ENCODE measurements around the gene NRL. TPM values are rescaled to one million over a fixed set of nuclear protein-coding genes. Genes with fewer than 3 reads are reported as not detected.

The NRL gene
- total and polyA plus RNA-seq, 8 donors = 0.37 to 2.4 (median 1.4) TPM

DNA sequence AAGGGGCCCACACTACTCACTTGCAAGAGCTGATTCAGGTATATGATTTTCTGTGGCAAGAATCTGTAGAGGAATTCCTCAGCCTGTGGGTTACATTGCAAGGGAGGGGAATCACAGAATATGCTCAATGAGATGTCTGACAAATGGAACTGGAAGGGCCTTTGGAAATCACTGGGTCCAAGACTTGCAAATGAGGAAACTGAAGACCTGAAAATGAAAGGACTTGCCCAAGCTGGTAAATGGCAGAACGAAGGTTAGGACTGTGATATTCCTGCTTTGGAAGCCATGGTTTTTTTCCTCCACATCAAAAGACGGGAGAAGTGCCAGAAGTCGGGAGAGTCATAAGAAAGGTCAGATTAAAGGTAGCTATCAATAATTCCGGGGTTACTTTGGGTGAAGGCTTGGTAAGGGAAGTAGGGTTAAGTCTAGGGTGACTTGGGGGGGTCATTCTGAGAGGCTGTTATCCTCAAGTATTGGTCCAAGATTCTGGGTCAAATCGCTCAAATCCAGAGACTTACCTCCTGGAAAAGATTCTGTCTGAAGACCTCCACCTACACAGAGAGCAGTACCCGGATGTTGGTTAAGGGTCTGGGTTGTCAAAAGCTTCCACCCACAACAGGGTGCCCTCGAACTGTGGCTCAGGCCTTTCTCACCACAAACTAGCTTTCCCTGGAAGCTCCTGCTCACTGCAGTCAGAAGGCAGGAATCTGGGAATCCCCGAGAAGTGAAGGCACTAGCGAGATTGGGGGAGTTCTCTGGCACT, 31.1 kb upstream of the NRL start:
- intact Hi-C loops (cut with DNase I) = no loop called here
- H3K9me3 ChIP-seq = no peaks in the 10 kb centered on the region
- ATAC-seq (peak in 1 of 4 donors; percentile 0), DNase-seq (no peak), FAIRE-seq (no peak)
- peak overlapping the region; percentile 78 to 89 (median 84) for H3K27ac ChIP-seq
- peaks cover 8 to 27% (median 14%) of the 10 kb centered on the region in 3 donors for H3K4me1 ChIP-seq
- peak overlapping the region; percentile 70 to 96 (median 88) for H3K4me3 ChIP-seq
- TF ChIP-seq CTCF (IDR thresholded peaks at IDR 0.05) = no peak
- H3K27me3 ChIP-seq = no peaks in the 10 kb centered on the region
- H3K36me3 ChIP-seq = peaks cover 0 to 16% (median 15%) of the 10 kb centered on the region in 3 donors
- 2% methylated on average over 9 of the region's 9 CpGs for WGBS, 2 donors

- intact Hi-C loops (cut with DNase I) = no loop called here
- Histone ChIP-seq H3K27ac (peak overlapping the region in 3 of 4 donors; percentile 81 to 89 (median 87)), H3K9me3 (no peaks in the 10 kb centered on the region), H3K27me3 (no peaks in the 10 kb centered on the region), H3K4me3 (peak overlapping the region in 1 of 4 donors; percentile 83), H3K36me3 (peaks cover 0 to 12% (median 12%) of the 10 kb centered on the region in 3 donors), H3K4me1 (peaks cover 8 to 28% (median 16%) of the 10 kb centered on the region in 3 donors)
- no peak for TF ChIP-seq CTCF (IDR thresholded peaks at IDR 0.05)
- no peak for ATAC-seq
- WGBS, 2 donors = 92 to 100% methylated on average over 2 of the region's 2 CpGs
- no peak for DNase-seq
- FAIRE-seq = no peak
Observed at GRCh38 chr14:24145219-24145618, 30.5 kb upstream of the NRL start.

- H3K27me3 ChIP-seq = no peaks in the 10 kb centered on the region
- peaks cover 8 to 36% (median 24%) of the 10 kb centered on the region in 3 donors for H3K4me1 ChIP-seq
- no peak for TF ChIP-seq CTCF (IDR thresholded peaks at IDR 0.05)
- ATAC-seq = no peak
- no peak overlapping the region for H3K4me3 ChIP-seq
- intact Hi-C loops (cut with DNase I) = no loop called here
- no peak for DNase-seq
- H3K36me3 ChIP-seq = peaks cover 0 to 6% (median 5%) of the 10 kb centered on the region in 3 donors
- FAIRE-seq = no peak
- no peak overlapping the region for H3K27ac ChIP-seq
- no peaks in the 10 kb centered on the region for H3K9me3 ChIP-seq
- 68 to 92% methylated on average over 1 of the region's 1 CpG for WGBS, 2 donors
Observed at GRCh38 chr14:24144451-24144850, 29.7 kb upstream of the NRL start.

GRCh38 chr14:24143511-24143910, 28.8 kb upstream of the NRL start:
- ATAC-seq = no peak
- Histone ChIP-seq H3K4me3 (no peak overlapping the region), H3K27ac (no peak overlapping the region), H3K27me3 (no peaks in the 10 kb centered on the region), H3K4me1 (peaks cover 8 to 35% (median 31%) of the 10 kb centered on the region in 3 donors), H3K9me3 (no peaks in the 10 kb centered on the region), H3K36me3 (peaks cover 0 to 8% (median under 1%) of the 10 kb centered on the region in 3 donors)
- DNase-seq = no peak
- intact Hi-C loops (cut with DNase I) = no loop called here
- TF ChIP-seq CTCF (IDR thresholded peaks at IDR 0.05) = no peak
- FAIRE-seq = no peak
- WGBS, 2 donors = 90 to 91% methylated on average over 2 of the region's 2 CpGs

Measured in pancreas (tissue), 10 donors.